SK-N-SH (cell line): Measurements from ENCODE around the gene TRA2B. TPM values are rescaled to one million over a fixed set of nuclear protein-coding genes. Genes with fewer than 3 reads are reported as not detected.

Experiments
- CTCF ChIA-PET: fragments of 300-600, 350-600 bp; formaldehyde crosslinking; extraction: SDS; loops from one replicate; lab custom pipeline; 2021; lab: Yijun Ruan, JAX
- POLR2A ChIA-PET: fragments of 350-600 bp; sonication (Branson Sonifier 250); formaldehyde crosslinking; extraction: SDS; loops from one replicate; lab custom pipeline; 2020; ENCODE audit warnings: antibody characterized with exemption, inconsistent platforms; lab: Yijun Ruan, JAX
- DNase-seq: peaks from one replicate; pipeline ENCODE4 v3.0.0; 2012
- H2AFZ ChIP-seq: fragments of 200-600 bp; sonication (generic); 2 replicates; pipeline ENCODE4 v1.8.1; 2016; ENCODE audit warnings: antibody characterized with exemption, mild to moderate bottlenecking, low read depth
- H3F3A ChIP-seq: fragments of 200-600 bp; sonication (generic); replicated peaks from 2 replicates; pipeline ENCODE3; 2016; ENCODE audit warnings: antibody characterized with exemption, mild to moderate bottlenecking; ENCODE audit not compliant: insufficient read depth
- H3K27ac ChIP-seq, 2 experiments: fragments of 200-500 bp in 1 of 2; fragments of 200-600 bp in 1 of 2; sonication (Bioruptor generic) in 1 of 2; sonication (generic), shearing (Covaris generic) in 1 of 2; 2 replicates each; pipeline versions ENCODE4 v1.5.1 to v1.6.1; 2014 to 2016; ENCODE audit warnings: low read depth in 2 of 2, inconsistent platforms in 1 of 2, low read length in 1 of 2, mild to moderate bottlenecking in 1 of 2, mixed read lengths in 1 of 2
- H3K27me3 ChIP-seq: fragments of 200-600 bp; sonication (generic), shearing (Covaris generic); 2 replicates; pipeline ENCODE4 v1.6.1; 2016; ENCODE audit warnings: mixed run types; ENCODE audit not compliant: insufficient read depth
- H3K36me3 ChIP-seq, 2 experiments: fragments of 200-500 bp in 1 of 2; fragments of 200-600 bp in 1 of 2; sonication (Bioruptor generic) in 1 of 2; sonication (generic) in 1 of 2; replicated peaks in 1 of 2; 2 replicates each; pipeline versions ENCODE3 to v1.5.1; 2014 to 2016; ENCODE audit warnings: low read length in 1 of 2, mild to moderate bottlenecking in 1 of 2; ENCODE audit not compliant: insufficient read depth in 2 of 2, control insufficient read depth in 1 of 2
- H3K4me1 ChIP-seq, 2 experiments: fragments of 200-500 bp in 1 of 2; fragments of 200-600 bp in 1 of 2; sonication (Bioruptor generic) in 1 of 2; sonication (generic), shearing (Covaris generic) in 1 of 2; 2 replicates each; pipeline versions ENCODE4 v1.5.1 to v1.6.1; 2014 to 2016; ENCODE audit warnings: low read depth in 1 of 2, low read length in 1 of 2, mixed run types in 1 of 2; ENCODE audit not compliant: insufficient read depth in 2 of 2, control insufficient read depth in 1 of 2
- H3K4me2 ChIP-seq: fragments of 200-600 bp; sonication (generic), shearing (Covaris generic); 2 replicates; pipeline ENCODE4 v1.6.1; 2017; ENCODE audit warnings: mixed run types
- H3K4me3 ChIP-seq, 2 experiments: fragments of 200-500 bp in 1 of 2; fragments of 200-600 bp in 1 of 2; sonication (Bioruptor generic) in 1 of 2; sonication (generic), shearing (Covaris generic) in 1 of 2; 2 replicates each; pipeline versions ENCODE4 v1.5.1 to v1.8.1; 2014 to 2016; ENCODE audit warnings: low read depth in 2 of 2, inconsistent platforms in 1 of 2, low read length in 1 of 2, mild to moderate bottlenecking in 1 of 2, mixed read lengths in 1 of 2, moderate library complexity in 1 of 2
- H3K79me2 ChIP-seq: fragments of 200-600 bp; sonication (generic); 2 replicates; pipeline ENCODE4 v1.8.1; 2017; ENCODE audit warnings: mild to moderate bottlenecking; ENCODE audit not compliant: insufficient read depth
- H3K9ac ChIP-seq: fragments of 200-600 bp; sonication (generic); 2 replicates; pipeline ENCODE4 v1.6.1; 2017; ENCODE audit warnings: mixed run types
- H3K9me2 ChIP-seq: fragments of 200-600 bp; sonication (generic); 2 replicates; pipeline ENCODE4 v1.6.1; 2017; ENCODE audit warnings: mixed run types
- H3K9me3 ChIP-seq: fragments of 200-600 bp; sonication (generic); 2 replicates; pipeline ENCODE4 v1.6.1; 2017; ENCODE audit warnings: mixed run types, mild to moderate bottlenecking, moderate library complexity
- H4K20me1 ChIP-seq: fragments of 200-600 bp; sonication (generic); 2 replicates; pipeline ENCODE4 v1.6.1; 2017; ENCODE audit warnings: mild to moderate bottlenecking, mixed run types; ENCODE audit not compliant: insufficient read depth
- CHD2 ChIP-seq: fragments of 150-350 bp; IDR thresholded peaks from 2 replicates; pipeline ENCODE4 v1.6.1; 2018; ENCODE audit warnings: low read length; ENCODE audit not compliant: partially characterized antibody
- EP300 ChIP-seq, 2 experiments: IDR thresholded peaks; 2 replicates each; pipeline versions ENCODE4 v1.4.0 to v1.6.1; 2012; ENCODE audit warnings: borderline replicate concordance in 1 of 2, low read depth in 1 of 2, low read length in 1 of 2
- FOSL2 ChIP-seq: IDR thresholded peaks from 2 replicates; pipeline ENCODE4 v1.4.0; 2012; ENCODE audit warnings: low read depth, mild to moderate bottlenecking, moderate library complexity, borderline replicate concordance
- FOXJ3 ChIP-seq: sonication (generic); formaldehyde crosslinking; IDR thresholded peaks from 2 replicates; pipeline ENCODE4 v1.5.1; 2020; ENCODE audit warnings: mild to moderate bottlenecking, missing genetic modification reagents
- FOXM1 ChIP-seq: IDR thresholded peaks from 2 replicates; pipeline ENCODE4 v1.4.0; 2012; ENCODE audit warnings: low read depth, mild to moderate bottlenecking
- GABPA ChIP-seq: IDR thresholded peaks from 2 replicates; pipeline ENCODE4 v1.4.0; 2012; ENCODE audit warnings: low read depth, mild to moderate bottlenecking
- GATA2 ChIP-seq: sonication (generic); formaldehyde crosslinking; IDR thresholded peaks from 2 replicates; pipeline ENCODE4 v1.5.0; 2020; ENCODE audit warnings: mild to moderate bottlenecking, missing genetic modification reagents
- MEF2A ChIP-seq: IDR thresholded peaks from 2 replicates; pipeline ENCODE4 v1.4.0; 2012; ENCODE audit warnings: low read depth, borderline replicate concordance
- MXI1 ChIP-seq: IDR thresholded peaks from 2 replicates; pipeline ENCODE4 v1.6.1; 2012; ENCODE audit warnings: mild to moderate bottlenecking, low read depth, low read length, improper control_type of control experiment
- NRF1 ChIP-seq: IDR thresholded peaks from 2 replicates; pipeline ENCODE4 v1.6.1; 2012; ENCODE audit warnings: low read depth, mild to moderate bottlenecking, low read length
- POLR2AphosphoS5 ChIP-seq: IDR thresholded peaks from 2 replicates; pipeline ENCODE4 v1.6.1; 2012; ENCODE audit warnings: low read depth, low read length
- RAD21 ChIP-seq: IDR thresholded peaks from 2 replicates; pipeline ENCODE4 v1.6.1; 2012; ENCODE audit warnings: mild to moderate bottlenecking, low read length
- RCOR1 ChIP-seq: fragments of 150-350 bp; IDR thresholded peaks from 2 replicates; pipeline ENCODE4 v1.6.1; 2017; ENCODE audit warnings: antibody characterized with exemption, low read length
- RXRA ChIP-seq: IDR thresholded peaks from 2 replicates; pipeline ENCODE4 v1.4.0; 2012; ENCODE audit warnings: low read depth, mild to moderate bottlenecking, borderline replicate concordance
- SIN3A ChIP-seq: IDR thresholded peaks from 2 replicates; pipeline ENCODE4 v1.6.1; 2012; ENCODE audit warnings: low read depth, mild to moderate bottlenecking, low read length, moderate library complexity, borderline replicate concordance
- TCF12 ChIP-seq: IDR thresholded peaks from 2 replicates; pipeline ENCODE4 v1.4.0; 2012
- TEAD4 ChIP-seq: IDR thresholded peaks from 2 replicates; pipeline ENCODE4 v1.4.0; 2012; ENCODE audit warnings: mild to moderate bottlenecking, borderline replicate concordance; ENCODE audit not compliant: insufficient read depth
- YY1 ChIP-seq: IDR thresholded peaks from 2 replicates; pipeline ENCODE4 v1.4.0; 2012; ENCODE audit warnings: low read depth, mild to moderate bottlenecking
- WGBS: methylation state at CpG from one replicate; pipeline ENCODE4 v1.1.6; 2017; ENCODE audit warnings: low lambda C conversion rate; 5-methylcytosine and 5-hydroxymethylcytosine counted together
- polyA plus RNA-seq, 3 experiments: library from polyadenylated mRNA; depleted of rRNA; stranded (reverse); fragments of >200 nt; gene quantifications; 2 replicates each; pipeline ENCODE4 v1.2.3, GENCODE V29; 2012
- TF ChIP-seq, protein P1 (sequence below): IDR thresholded peaks from 2 replicates; pipeline ENCODE4 v1.4.0; 2012; ENCODE audit warnings: low read depth, borderline replicate concordance
- TF ChIP-seq, protein P2 (sequence below): IDR thresholded peaks from 2 replicates; pipeline ENCODE4 v1.4.0; 2012; ENCODE audit warnings: low read depth
- TF ChIP-seq, protein P3 (sequence below): fragments of 150-350 bp; IDR thresholded peaks from 2 replicates; pipeline ENCODE4 v1.6.1; 2016; ENCODE audit warnings: mild to moderate bottlenecking, low read depth, low read length
- TF ChIP-seq, protein P4 (sequence below): fragments of 200-600 bp; sonication (generic); IDR thresholded peaks from 2 replicates; pipeline ENCODE4 v1.6.1; 2017; ENCODE audit warnings: antibody characterized with exemption, mild to moderate bottlenecking, moderate library complexity

Gene TRA2B
- polyA plus RNA-seq, 1 of the 3 experiments (the other 2 are of a cell fraction) = 212 TPM

DNA sequence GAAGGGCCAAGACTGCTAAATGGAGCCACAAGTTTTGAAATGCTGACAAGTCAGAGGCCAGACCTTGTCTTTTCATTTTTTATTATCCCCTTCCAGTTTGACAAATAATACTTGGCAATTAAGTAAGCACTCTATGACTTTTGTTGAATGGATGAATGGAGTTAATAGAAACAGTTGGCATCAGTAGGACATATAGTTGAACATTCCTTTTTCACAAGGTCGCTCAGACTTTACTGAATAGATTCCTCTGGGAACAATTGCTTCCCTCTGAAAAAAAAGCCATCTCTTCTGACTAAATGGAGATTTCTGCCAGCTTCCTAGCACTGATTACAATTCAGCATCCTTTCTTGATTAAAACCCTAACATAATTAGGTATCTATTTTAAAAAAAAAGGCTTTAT is 53.2 kb downstream of the TRA2B start:
- POLR2A ChIA-PET = no interaction called here
- TF ChIP-seq RAD21 (no peak), GABPA (no peak), MXI1 (no peak), NRF1 (no peak), POLR2AphosphoS5 (no peak)
- TF ChIP-seq, protein P1, sequence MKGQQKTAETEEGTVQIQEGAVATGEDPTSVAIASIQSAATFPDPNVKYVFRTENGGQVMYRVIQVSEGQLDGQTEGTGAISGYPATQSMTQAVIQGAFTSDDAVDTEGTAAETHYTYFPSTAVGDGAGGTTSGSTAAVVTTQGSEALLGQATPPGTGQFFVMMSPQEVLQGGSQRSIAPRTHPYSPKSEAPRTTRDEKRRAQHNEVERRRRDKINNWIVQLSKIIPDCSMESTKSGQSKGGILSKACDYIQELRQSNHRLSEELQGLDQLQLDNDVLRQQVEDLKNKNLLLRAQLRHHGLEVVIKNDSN = no peak
- TF ChIP-seq, protein P2, sequence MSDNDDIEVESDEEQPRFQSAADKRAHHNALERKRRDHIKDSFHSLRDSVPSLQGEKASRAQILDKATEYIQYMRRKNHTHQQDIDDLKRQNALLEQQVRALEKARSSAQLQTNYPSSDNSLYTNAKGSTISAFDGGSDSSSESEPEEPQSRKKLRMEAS = no peak
- TF ChIP-seq, protein P3, sequence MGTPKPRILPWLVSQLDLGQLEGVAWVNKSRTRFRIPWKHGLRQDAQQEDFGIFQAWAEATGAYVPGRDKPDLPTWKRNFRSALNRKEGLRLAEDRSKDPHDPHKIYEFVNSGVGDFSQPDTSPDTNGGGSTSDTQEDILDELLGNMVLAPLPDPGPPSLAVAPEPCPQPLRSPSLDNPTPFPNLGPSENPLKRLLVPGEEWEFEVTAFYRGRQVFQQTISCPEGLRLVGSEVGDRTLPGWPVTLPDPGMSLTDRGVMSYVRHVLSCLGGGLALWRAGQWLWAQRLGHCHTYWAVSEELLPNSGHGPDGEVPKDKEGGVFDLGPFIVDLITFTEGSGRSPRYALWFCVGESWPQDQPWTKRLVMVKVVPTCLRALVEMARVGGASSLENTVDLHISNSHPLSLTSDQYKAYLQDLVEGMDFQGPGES = no peak
- TF ChIP-seq, all 33 proteins: peak for 0
- H3K9me2 ChIP-seq = no peaks in the 10 kb centered on the region
- no peak overlapping the region for H3K4me2 ChIP-seq
- no peaks in the 10 kb centered on the region for H3K36me3 ChIP-seq
- H2AFZ ChIP-seq = no peak overlapping the region
- no peaks in the 10 kb centered on the region for H3K4me1 ChIP-seq
- no peak overlapping the region for H3K27ac ChIP-seq
- H3K79me2 ChIP-seq = no peaks in the 10 kb centered on the region
- WGBS = 53% methylated on average over 1 of the region's 1 CpG
- H3F3A ChIP-seq = peaks cover 3% of the 10 kb centered on the region
- no peaks in the 10 kb centered on the region for H3K9me3 ChIP-seq
- no peak overlapping the region for H3K9ac ChIP-seq
- DNase-seq = no peak
- H3K27me3 ChIP-seq = no peaks in the 10 kb centered on the region
- H4K20me1 ChIP-seq = no peaks in the 10 kb centered on the region
- CTCF ChIA-PET = interaction anchor here (0.7 kb wide), 1 partner anchor 12 kb away, joined by 3 read pairs; no protein-coding TSS in a partner anchor
- no peak overlapping the region for H3K4me3 ChIP-seq

DNA sequence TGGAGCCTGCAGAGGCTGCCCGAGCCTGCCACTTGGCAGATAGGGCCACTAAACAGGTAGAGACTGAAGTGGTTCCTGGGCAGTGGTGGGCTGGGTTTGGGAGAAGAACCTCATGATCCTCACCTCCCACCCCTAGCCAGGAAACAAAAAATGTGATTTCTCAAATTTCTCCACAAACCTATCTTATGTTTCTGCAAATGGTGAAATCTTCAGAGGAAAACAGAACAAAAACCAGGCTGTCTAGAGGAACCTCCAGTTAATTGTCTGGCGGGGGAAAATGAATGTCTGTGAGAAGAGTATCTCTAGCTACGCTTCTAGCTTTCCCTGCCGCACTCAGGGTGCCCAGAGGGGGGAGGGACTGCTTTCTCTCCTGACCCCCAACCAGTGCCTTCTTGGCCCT is 55.9 kb downstream of the TRA2B start:
- H3K27me3 ChIP-seq = no peaks in the 10 kb centered on the region
- H3K36me3 ChIP-seq = no peaks in the 10 kb centered on the region
- no peaks in the 10 kb centered on the region for H3K4me1 ChIP-seq
- no peak overlapping the region for H3K4me3 ChIP-seq
- CTCF ChIA-PET = no interaction called here
- WGBS = 82% methylated on average over 4 of the region's 4 CpGs
- no peaks in the 10 kb centered on the region for H4K20me1 ChIP-seq
- H3K9ac ChIP-seq = no peak overlapping the region
- no peak overlapping the region for H3K4me2 ChIP-seq
- H3K9me2 ChIP-seq = no peaks in the 10 kb centered on the region
- H3K79me2 ChIP-seq = no peaks in the 10 kb centered on the region
- H3F3A ChIP-seq = peaks cover 3% of the 10 kb centered on the region
- no peak overlapping the region for H2AFZ ChIP-seq
- no peak for DNase-seq
- no peak overlapping the region for H3K27ac ChIP-seq
- H3K9me3 ChIP-seq = no peaks in the 10 kb centered on the region
- POLR2A ChIA-PET = no interaction called here
- TF ChIP-seq RXRA (no peak), FOXJ3 (CRISPR knock-in tag) (no peak), TCF12 (no peak), FOSL2 (no peak), FOXM1 (no peak), POLR2AphosphoS5 (no peak), RAD21 (no peak), GABPA (no peak), TEAD4 (no peak), SIN3A (no peak), EP300 (IDR thresholded peaks at IDR 0.05; ENCODE audit: borderline replicate concordance in 1 of 2, low read depth in 1 of 2, low read length in 1 of 2) (no peak), GATA2 (CRISPR knock-in tag) (no peak), RCOR1 (no peak), NRF1 (no peak), MXI1 (no peak), CHD2 (no peak), YY1 (no peak), MEF2A (no peak)
- TF ChIP-seq, protein P4, sequence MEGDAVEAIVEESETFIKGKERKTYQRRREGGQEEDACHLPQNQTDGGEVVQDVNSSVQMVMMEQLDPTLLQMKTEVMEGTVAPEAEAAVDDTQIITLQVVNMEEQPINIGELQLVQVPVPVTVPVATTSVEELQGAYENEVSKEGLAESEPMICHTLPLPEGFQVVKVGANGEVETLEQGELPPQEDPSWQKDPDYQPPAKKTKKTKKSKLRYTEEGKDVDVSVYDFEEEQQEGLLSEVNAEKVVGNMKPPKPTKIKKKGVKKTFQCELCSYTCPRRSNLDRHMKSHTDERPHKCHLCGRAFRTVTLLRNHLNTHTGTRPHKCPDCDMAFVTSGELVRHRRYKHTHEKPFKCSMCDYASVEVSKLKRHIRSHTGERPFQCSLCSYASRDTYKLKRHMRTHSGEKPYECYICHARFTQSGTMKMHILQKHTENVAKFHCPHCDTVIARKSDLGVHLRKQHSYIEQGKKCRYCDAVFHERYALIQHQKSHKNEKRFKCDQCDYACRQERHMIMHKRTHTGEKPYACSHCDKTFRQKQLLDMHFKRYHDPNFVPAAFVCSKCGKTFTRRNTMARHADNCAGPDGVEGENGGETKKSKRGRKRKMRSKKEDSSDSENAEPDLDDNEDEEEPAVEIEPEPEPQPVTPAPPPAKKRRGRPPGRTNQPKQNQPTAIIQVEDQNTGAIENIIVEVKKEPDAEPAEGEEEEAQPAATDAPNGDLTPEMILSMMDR = no peak
- TF ChIP-seq, protein P3 = no peak
- TF ChIP-seq, all 33 proteins: peak for 0
